Activated CD4-positive, alpha-beta T cell treated with anti-CD3 and anti-CD28 coated beads for 36 hours (primary cell): ENCODE data around the gene GLRA3. TPM values are rescaled to one million over a fixed set of nuclear protein-coding genes. Genes with fewer than 3 reads are reported as not detected.

Experiments used
- ATAC-seq: fragments of 200-7000 bp; cut with Tn5 transposase; one replicate; pipeline ENCODE4 v1.10.0; 2021; ENCODE audit warnings: mild to moderate bottlenecking, moderate library complexity
- CTCF ChIA-PET: fragments of 350-600 bp; sonication (Branson Sonifier 250); formaldehyde crosslinking; loops from one replicate; lab custom pipeline; 2021; ENCODE audit warnings: antibody characterized with exemption; lab: Charles Lee
- POLR2A ChIA-PET: fragments of 350-600 bp; sonication (Branson Sonifier 250); formaldehyde crosslinking; loops from one replicate; lab custom pipeline; 2021; ENCODE audit warnings: antibody characterized with exemption, inconsistent platforms; lab: Charles Lee
- DNase-seq: peaks from one replicate; pipeline ENCODE4 v3.0.0-alpha.2; 2020
- H3K27ac Mint-ChIP-seq: one replicate; pipeline ENCODE4 v1.8.0; 2021; ENCODE audit warnings: mixed read lengths
- H3K27me3 Mint-ChIP-seq: one replicate; pipeline ENCODE4 v1.8.0; 2021; ENCODE audit warnings: mixed read lengths
- H3K36me3 Mint-ChIP-seq: one replicate; pipeline ENCODE4 v1.8.0; 2021; ENCODE audit warnings: low read depth, mixed read lengths
- H3K4me1 Mint-ChIP-seq: one replicate; pipeline ENCODE4 v1.8.0; 2021; ENCODE audit warnings: mixed read lengths
- H3K4me3 Mint-ChIP-seq: one replicate; pipeline ENCODE4 v1.8.0; 2021; ENCODE audit warnings: mild to moderate bottlenecking, moderate library complexity, mixed read lengths
- H3K9me3 Mint-ChIP-seq: one replicate; pipeline ENCODE4 v1.8.0; 2021; ENCODE audit warnings: low read depth, mixed read lengths
- intact Hi-C, 2 experiments: fragments of 100-400 bp; cut with DNase I in 1 of 2; cut with micrococcal nuclease in 1 of 2; formaldehyde crosslinking; loops; one replicate each; pipeline versions ENCODE4 v1.14.2 to v1.15.1; 2022 to 2024; cut with DNase I, micrococcal nuclease
- total RNA-seq, 2 experiments: library from RNA; stranded (reverse); gene quantifications; one replicate each; pipeline ENCODE4 v1.2.3, GENCODE V29; 2021

The GLRA3 gene
- total RNA-seq, 2 experiments from 2014 or later: not detected

DNA sequence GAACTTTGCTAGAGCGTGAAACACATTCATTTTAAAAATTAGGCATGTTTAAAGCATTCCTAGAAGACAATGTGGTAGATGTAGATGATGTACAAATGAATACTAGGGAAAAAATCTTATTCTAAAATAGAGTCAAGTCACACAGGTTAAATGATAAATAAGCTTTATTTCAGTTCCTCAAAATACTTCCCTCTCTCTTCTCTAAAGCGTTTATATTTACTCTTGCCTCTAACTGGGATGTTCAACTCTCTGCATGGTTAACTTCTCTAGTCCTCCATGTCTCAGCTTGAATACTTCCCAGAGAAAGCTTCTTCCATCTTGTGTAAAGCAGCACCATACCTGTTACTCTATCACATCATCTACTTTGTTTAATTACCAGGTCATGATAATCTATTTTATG, 30.9 kb upstream of the GLRA3 start:
- Mint-ChIP-seq H3K4me3 (no peak overlapping the region), H3K4me1 (no peaks in the 10 kb centered on the region), H3K27ac (no peak overlapping the region), H3K27me3 (no peaks in the 10 kb centered on the region), H3K9me3 (peaks cover 4% of the 10 kb centered on the region), H3K36me3 (no peaks in the 10 kb centered on the region)
- DNase-seq: no peak
- CTCF ChIA-PET: no interaction called here
- ATAC-seq: no peak
- intact Hi-C loops: no loop called here
- POLR2A ChIA-PET: no interaction called here

DNA sequence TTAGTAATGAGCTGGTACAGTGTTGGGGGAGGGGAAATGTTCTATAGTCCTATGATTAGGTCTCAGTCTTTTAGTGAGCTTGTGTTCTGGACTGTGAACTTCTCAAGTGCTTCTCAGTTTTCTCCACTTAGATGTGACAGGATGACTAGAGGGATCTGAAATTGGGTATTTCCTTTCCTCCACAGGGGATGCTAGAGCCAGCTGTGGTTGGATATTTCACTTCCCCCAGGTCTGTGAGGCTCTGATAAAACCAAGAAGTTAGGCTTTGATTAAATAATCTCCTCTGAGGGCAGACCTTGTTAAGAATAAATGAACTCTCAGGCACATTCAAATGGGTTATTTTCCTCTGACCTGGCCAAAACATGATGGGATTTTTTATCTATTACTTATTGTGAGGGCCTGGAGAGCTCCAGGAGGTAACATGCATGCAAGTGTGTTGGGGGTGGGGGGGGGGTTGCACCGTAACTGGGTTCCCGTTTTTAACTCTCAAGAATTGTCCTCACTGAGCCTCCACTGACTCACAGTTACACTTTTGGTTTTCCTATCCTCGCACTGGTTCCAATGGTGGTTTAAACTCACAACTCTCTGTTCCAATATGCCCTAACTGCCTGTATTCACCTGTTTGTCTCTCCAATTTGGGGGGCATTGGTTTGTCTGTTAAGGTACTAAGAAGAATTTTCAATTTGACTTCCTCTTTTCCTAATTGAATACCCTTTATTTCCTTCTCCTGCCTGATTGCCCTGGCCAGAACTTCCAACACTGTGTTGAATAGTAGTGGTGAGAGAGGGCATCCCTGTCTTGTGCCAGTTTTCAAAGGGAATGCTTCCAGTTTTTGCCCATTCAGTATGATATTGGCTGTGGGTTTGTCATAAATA, 28.1 kb upstream of the GLRA3 start:
- ATAC-seq: no peak
- no peaks in the 10 kb centered on the region for H3K4me1 Mint-ChIP-seq
- H3K27me3 Mint-ChIP-seq: no peaks in the 10 kb centered on the region
- intact Hi-C loops: no loop called here
- POLR2A ChIA-PET: no interaction called here
- H3K27ac Mint-ChIP-seq: no peak overlapping the region
- H3K36me3 Mint-ChIP-seq: no peaks in the 10 kb centered on the region
- H3K9me3 Mint-ChIP-seq: peaks cover 2% of the 10 kb centered on the region
- no peak overlapping the region for H3K4me3 Mint-ChIP-seq
- no peak for DNase-seq
- CTCF ChIA-PET: no interaction called here

GRCh38 chr4:174855050-174855449, 26.0 kb upstream of the GLRA3 start:
- Mint-ChIP-seq H3K27me3 (no peaks in the 10 kb centered on the region), H3K36me3 (no peaks in the 10 kb centered on the region), H3K4me3 (no peak overlapping the region), H3K4me1 (no peaks in the 10 kb centered on the region), H3K9me3 (peaks cover 2% of the 10 kb centered on the region), H3K27ac (no peak overlapping the region)
- intact Hi-C loops: no loop called here
- ChIA-PET POLR2A (no interaction called here), CTCF (interaction anchor here (0.6 kb wide), 1 partner anchor 24 kb away, joined by 4 read pairs; no protein-coding TSS in a partner anchor)
- no peak for ATAC-seq
- no peak for DNase-seq

- CTCF ChIA-PET: no interaction called here
- Mint-ChIP-seq H3K27me3 (no peaks in the 10 kb centered on the region), H3K27ac (no peak overlapping the region), H3K4me3 (no peak overlapping the region), H3K36me3 (no peaks in the 10 kb centered on the region), H3K4me1 (no peaks in the 10 kb centered on the region), H3K9me3 (peaks cover 2% of the 10 kb centered on the region)
- intact Hi-C loops: no loop called here
- DNase-seq: no peak
- POLR2A ChIA-PET: no interaction called here
- ATAC-seq: no peak
These were observed 24.6 kb upstream of the GLRA3 start for GRCh38 chr4:174853629-174854028.

- H3K36me3 Mint-ChIP-seq: no peaks in the 10 kb centered on the region
- H3K4me3 Mint-ChIP-seq: no peak overlapping the region
- peaks cover 3% of the 10 kb centered on the region for H3K9me3 Mint-ChIP-seq
- no peaks in the 10 kb centered on the region for H3K27me3 Mint-ChIP-seq
- POLR2A ChIA-PET: no interaction called here
- H3K27ac Mint-ChIP-seq: no peak overlapping the region
- DNase-seq: no peak
- CTCF ChIA-PET: no interaction called here
- no peak for ATAC-seq
- H3K4me1 Mint-ChIP-seq: no peaks in the 10 kb centered on the region
- intact Hi-C loops: no loop called here
These were observed 19.5 kb upstream of the GLRA3 start for GRCh38 chr4:174848596-174848995.

DNA sequence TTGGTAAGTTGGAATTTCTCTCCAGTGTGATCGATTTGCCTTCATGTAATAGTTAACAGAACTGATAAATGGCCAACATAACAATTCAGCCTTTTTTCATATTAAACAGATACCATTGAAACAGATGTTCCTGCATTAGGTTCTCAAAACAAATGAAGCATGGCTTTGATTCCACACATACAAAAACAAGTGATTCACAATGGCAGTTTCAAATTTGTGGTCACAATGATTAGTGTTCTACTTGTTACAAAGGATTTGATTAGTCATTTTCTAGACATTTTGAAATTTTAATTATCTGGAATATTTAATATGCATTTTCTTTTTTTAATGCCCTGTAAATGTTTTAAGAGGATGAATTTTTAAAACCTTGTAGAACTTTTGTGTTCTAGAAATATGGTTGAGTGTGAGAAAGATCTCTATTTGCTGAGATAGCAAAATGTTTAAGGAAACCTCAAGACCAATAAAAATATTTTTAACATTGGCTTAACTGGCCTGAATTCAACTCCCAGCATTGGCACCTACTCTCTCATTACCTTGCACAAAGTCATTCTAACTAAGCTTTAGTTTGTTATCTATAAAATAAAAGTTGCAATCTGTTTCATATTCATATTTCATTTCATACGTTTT, 18.9 kb upstream of the GLRA3 start:
- Mint-ChIP-seq H3K4me3 (no peak overlapping the region), H3K4me1 (no peaks in the 10 kb centered on the region), H3K27ac (no peak overlapping the region), H3K27me3 (no peaks in the 10 kb centered on the region), H3K36me3 (no peaks in the 10 kb centered on the region), H3K9me3 (peaks cover 3% of the 10 kb centered on the region)
- intact Hi-C loops: no loop called here
- DNase-seq: no peak
- ATAC-seq: no peak
- POLR2A ChIA-PET: no interaction called here
- CTCF ChIA-PET: no interaction called here

- DNase-seq (no peak), ATAC-seq (no peak)
- H3K4me3 Mint-ChIP-seq: no peak overlapping the region
- H3K9me3 Mint-ChIP-seq: no peaks in the 10 kb centered on the region
- ChIA-PET POLR2A (no interaction called here), CTCF (no interaction called here)
- no peaks in the 10 kb centered on the region for H3K36me3 Mint-ChIP-seq
- intact Hi-C loops: no loop called here
- H3K27ac Mint-ChIP-seq: no peak overlapping the region
- no peaks in the 10 kb centered on the region for H3K27me3 Mint-ChIP-seq
- H3K4me1 Mint-ChIP-seq: no peaks in the 10 kb centered on the region
These were observed 6.5 kb upstream of the GLRA3 start for GRCh38 chr4:174835536-174835935.

GRCh38 chr4:174834477-174834876, 5.4 kb upstream of the GLRA3 start:
- Mint-ChIP-seq H3K9me3 (peaks cover 2% of the 10 kb centered on the region), H3K4me1 (no peaks in the 10 kb centered on the region), H3K27me3 (peaks cover 6% of the 10 kb centered on the region), H3K4me3 (no peak overlapping the region), H3K36me3 (no peaks in the 10 kb centered on the region), H3K27ac (no peak overlapping the region)
- no peak for DNase-seq
- intact Hi-C loops: no loop called here
- ChIA-PET POLR2A (no interaction called here), CTCF (no interaction called here)
- no peak for ATAC-seq

- H3K27me3 Mint-ChIP-seq: peaks cover 15% of the 10 kb centered on the region
- H3K27ac Mint-ChIP-seq: no peak overlapping the region
- peaks cover 2% of the 10 kb centered on the region for H3K9me3 Mint-ChIP-seq
- H3K36me3 Mint-ChIP-seq: peaks cover 4% of the 10 kb centered on the region
- ChIA-PET CTCF (no interaction called here), POLR2A (no interaction called here)
- intact Hi-C loops: no loop called here
- ATAC-seq: no peak
- H3K4me3 Mint-ChIP-seq: no peak overlapping the region
- no peak for DNase-seq
- peaks cover 5% of the 10 kb centered on the region for H3K4me1 Mint-ChIP-seq
These were observed 2.4 kb downstream of the GLRA3 start for GRCh38 chr4:174826660-174827059.

GRCh38 chr4:174815282-174815681, 13.8 kb downstream of the GLRA3 start:
- ChIA-PET POLR2A (no interaction called here), CTCF (no interaction called here)
- ATAC-seq (no peak), DNase-seq (no peak)
- no peak overlapping the region for H3K4me3 Mint-ChIP-seq
- no peaks in the 10 kb centered on the region for H3K36me3 Mint-ChIP-seq
- no peaks in the 10 kb centered on the region for H3K9me3 Mint-ChIP-seq
- intact Hi-C loops: no loop called here
- no peaks in the 10 kb centered on the region for H3K4me1 Mint-ChIP-seq
- H3K27ac Mint-ChIP-seq: no peak overlapping the region
- no peaks in the 10 kb centered on the region for H3K27me3 Mint-ChIP-seq

GRCh38 chr4:174813292-174813691, 15.8 kb downstream of the GLRA3 start:
- intact Hi-C loops: no loop called here
- H3K4me3 Mint-ChIP-seq: no peak overlapping the region
- no peak overlapping the region for H3K27ac Mint-ChIP-seq
- no peaks in the 10 kb centered on the region for H3K9me3 Mint-ChIP-seq
- no peaks in the 10 kb centered on the region for H3K27me3 Mint-ChIP-seq
- ChIA-PET CTCF (no interaction called here), POLR2A (interaction anchor here (0.5 kb wide), 1 partner anchor 1513 kb away, joined by 6 read pairs; no protein-coding TSS in a partner anchor)
- no peak for ATAC-seq
- no peaks in the 10 kb centered on the region for H3K4me1 Mint-ChIP-seq
- no peak for DNase-seq
- H3K36me3 Mint-ChIP-seq: no peaks in the 10 kb centered on the region

DNA sequence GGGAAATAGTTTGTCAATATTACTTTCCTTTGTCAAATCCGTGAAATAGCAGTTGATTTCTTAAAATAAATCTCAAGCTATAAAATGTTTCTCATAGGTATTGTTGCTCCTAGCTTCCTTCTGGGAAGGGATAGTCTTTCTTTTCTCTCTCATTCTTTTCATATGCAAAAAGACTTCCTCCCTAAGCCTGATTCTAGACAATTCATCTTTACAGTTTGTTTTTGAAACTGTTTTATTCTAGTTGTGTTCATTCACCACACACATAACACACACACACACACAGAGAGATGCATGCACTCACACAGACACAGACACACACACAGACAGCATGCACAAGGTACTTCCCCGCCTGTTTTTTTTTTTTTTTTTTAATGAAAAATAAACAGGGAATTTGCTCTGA, 18.2 kb downstream of the GLRA3 start:
- ChIA-PET POLR2A (no interaction called here), CTCF (no interaction called here)
- Mint-ChIP-seq H3K4me3 (no peak overlapping the region), H3K4me1 (no peaks in the 10 kb centered on the region), H3K9me3 (no peaks in the 10 kb centered on the region), H3K27me3 (no peaks in the 10 kb centered on the region), H3K36me3 (no peaks in the 10 kb centered on the region), H3K27ac (no peak overlapping the region)
- intact Hi-C loops: no loop called here
- DNase-seq (no peak), ATAC-seq (no peak)
